ENCODE results near the gene NRIP2.

- no peak for TF ChIP-seq EZH2 (IDR thresholded peaks at IDR 0.05; ENCODE audit: borderline replicate concordance)
- no peak for TF ChIP-seq CTCF (IDR thresholded peaks at IDR 0.05; ENCODE audit: poor library complexity)
- no peak for TF ChIP-seq EZH2phosphoT487 (IDR thresholded peaks at IDR 0.05; ENCODE audit: low read depth, severe bottlenecking, unreplicated experiment)
Observed at GRCh38 chr12:2794736-2795289, 40.0 kb downstream of the NRIP2 start, which contains the start of gene FKBP4.
